ENCODE measurements around the gene RUSC1. TPM values are rescaled to one million over a fixed set of nuclear protein-coding genes. Genes with fewer than 3 reads are reported as not detected.

RUSC1 gene
- total RNA-seq, 1 experiment from 2014 or later, result 69.2 TPM

- ChIA-PET CTCF (no interaction called here), POLR2A (no interaction called here), RAD21 (ENCODE audit: low non-redundant PET in 1 of 2, low total read pairs in 2 of 2, uncharacterized antibody in 2 of 2, unreplicated experiment in 2 of 2) (interaction anchor here in 1 of 2 experiments (0.6 kb wide), 1 partner anchor 47 kb away, joined by 3 read pairs; the partner anchor contains the start of gene CLK2)
- no peaks in the 10 kb centered on the region for H4K20me1 ChIP-seq (ENCODE audit: insufficient read depth)
- H3K4me1 ChIP-seq (ENCODE audit: control insufficient read depth in 1 of 2, insufficient read depth in 2 of 2, low read length in 2 of 2), result peaks cover 8 to 18% of the 10 kb centered on the region in 2 experiments; a peak in 3 of 4 replicates
- no peak overlapping the region for H3K4me2 ChIP-seq (ENCODE audit: low read length)
- no peak overlapping the region for H3K9ac ChIP-seq (ENCODE audit: low read length)
- no peak overlapping the region for H3K27ac ChIP-seq (ENCODE audit: low read depth, low read length)
- no peaks in the 10 kb centered on the region for H3K9me3 ChIP-seq (ENCODE audit: control insufficient read depth in 1 of 2, insufficient read depth in 1 of 2, low read depth in 1 of 2, low read length in 2 of 2)
- H3K4me3 ChIP-seq (replicated peaks in 1 of 2; ENCODE audit: low read depth in 1 of 2, low read length in 2 of 2), result no peak overlapping the region
- H3K27me3 ChIP-seq (ENCODE audit: insufficient read depth, low read length), result no peaks in the 10 kb centered on the region
- ATAC-seq, result no peak
- peaks cover 9% of the 10 kb centered on the region; the same call in 1 of the 2 replicates for H3K79me2 ChIP-seq (ENCODE audit: insufficient read depth, low read length)
- peaks cover 22 to 24% of the 10 kb centered on the region in 2 experiments; a peak in 3 of 4 replicates for H3K36me3 ChIP-seq (ENCODE audit: control insufficient read depth in 1 of 2, insufficient read depth in 2 of 2, low read length in 2 of 2)
- no peaks in the 10 kb centered on the region for H3K9me2 ChIP-seq (ENCODE audit: insufficient read depth)
- intact Hi-C loops (cut with micrococcal nuclease), result loop anchor here (5.0 to 10.0 kb wide), 2 partner anchors 145 to 272 kb away; partner anchors contain the start of genes KRTCAP2 and TRIM46
- DNase-seq (ENCODE audit: low read depth, low spot score), result no peak
- H2AFZ ChIP-seq (ENCODE audit: low read depth, low read length, poor library complexity, severe bottlenecking), result no peak overlapping the region
- BruUV-seq (replicated peaks), result no TSS peak
- no peak for TF ChIP-seq EZH2phosphoT487 (IDR thresholded peaks at IDR 0.05; ENCODE audit: borderline replicate concordance)
- TF ChIP-seq REST (IDR thresholded peaks at IDR 0.05; ENCODE audit: low read depth), result no peak
- TF ChIP-seq POLR2A (IDR thresholded peaks at IDR 0.05; ENCODE audit: borderline replicate concordance, extremely low read depth, insufficient read depth, insufficient read length), result no peak
- TF ChIP-seq ELF1 (IDR thresholded peaks at IDR 0.05; ENCODE audit: borderline replicate concordance, low read depth), result no peak
- TF ChIP-seq ZBTB33 (IDR thresholded peaks at IDR 0.05; ENCODE audit: extremely low read depth, insufficient replicate concordance, low read length), result no peak
- TF ChIP-seq SRF (IDR thresholded peaks at IDR 0.05; ENCODE audit: low read depth), result no peak
- no peak for TF ChIP-seq CBX3 (IDR thresholded peaks at IDR 0.05; ENCODE audit: low read depth)
- TF ChIP-seq ATF3 (IDR thresholded peaks at IDR 0.05), result no peak
- no peak for TF ChIP-seq CEBPB (IDR thresholded peaks at IDR 0.05; ENCODE audit: low read depth)
- TF ChIP-seq EZH2 (IDR thresholded peaks at IDR 0.05), result no peak
- TF ChIP-seq, protein P1, sequence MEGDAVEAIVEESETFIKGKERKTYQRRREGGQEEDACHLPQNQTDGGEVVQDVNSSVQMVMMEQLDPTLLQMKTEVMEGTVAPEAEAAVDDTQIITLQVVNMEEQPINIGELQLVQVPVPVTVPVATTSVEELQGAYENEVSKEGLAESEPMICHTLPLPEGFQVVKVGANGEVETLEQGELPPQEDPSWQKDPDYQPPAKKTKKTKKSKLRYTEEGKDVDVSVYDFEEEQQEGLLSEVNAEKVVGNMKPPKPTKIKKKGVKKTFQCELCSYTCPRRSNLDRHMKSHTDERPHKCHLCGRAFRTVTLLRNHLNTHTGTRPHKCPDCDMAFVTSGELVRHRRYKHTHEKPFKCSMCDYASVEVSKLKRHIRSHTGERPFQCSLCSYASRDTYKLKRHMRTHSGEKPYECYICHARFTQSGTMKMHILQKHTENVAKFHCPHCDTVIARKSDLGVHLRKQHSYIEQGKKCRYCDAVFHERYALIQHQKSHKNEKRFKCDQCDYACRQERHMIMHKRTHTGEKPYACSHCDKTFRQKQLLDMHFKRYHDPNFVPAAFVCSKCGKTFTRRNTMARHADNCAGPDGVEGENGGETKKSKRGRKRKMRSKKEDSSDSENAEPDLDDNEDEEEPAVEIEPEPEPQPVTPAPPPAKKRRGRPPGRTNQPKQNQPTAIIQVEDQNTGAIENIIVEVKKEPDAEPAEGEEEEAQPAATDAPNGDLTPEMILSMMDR (IDR thresholded peaks at IDR 0.05 in 2 of 3, conservative IDR thresholded peaks at IDR 0.05 in 1 of 3; ENCODE audit: borderline replicate concordance in 1 of 3, insufficient read depth in 1 of 3, low read depth in 2 of 3, low read length in 2 of 3), result no peak
Measured at GRCh38 chr1:155320252-155320651, 442 bp upstream of the RUSC1 start.

Data from HCT116 (cell line).